CD4-positive, alpha-beta T cell treated with Interferon gamma for 1 hour (primary cell): ENCODE results near the gene LIN54.
"Not testable (repeated sequence)": the region's sequence is repeated elsewhere in the genome, so short reads cannot be mapped to it uniquely, and the experiment has no call there.

Experiments used
- DNase-seq: peaks from one replicate; pipeline ENCODE4 v3.0.0-alpha.2; 2020

The LIN54 gene

GRCh38 chr4:83011689-83012199 is 1.1 kb upstream of the LIN54 start:
- DNase-seq: no peak

- DNase-seq: no peak
These were observed 507 bp downstream of the LIN54 start for GRCh38 chr4:83010111-83010521.

GRCh38 chr4:83009529-83009928 is 1.1 kb downstream of the LIN54 start:
- DNase-seq: no peak

- not testable (repeated sequence) for DNase-seq
These were observed 7.4 kb downstream of the LIN54 start for GRCh38 chr4:83003044-83003791.

GRCh38 chr4:83002329-83002728 is 8.3 kb downstream of the LIN54 start:
- DNase-seq: no peak

GRCh38 chr4:82998898-82999297 is 11.7 kb downstream of the LIN54 start:
- DNase-seq: no peak

- no peak for DNase-seq
These were observed 15.8 kb downstream of the LIN54 start for GRCh38 chr4:82994834-82995233.

- no peak for DNase-seq
These were observed 20.8 kb downstream of the LIN54 start for GRCh38 chr4:82989575-82990429.

- DNase-seq: no peak
These were observed 22.2 kb downstream of the LIN54 start for GRCh38 chr4:82988323-82988832.

- DNase-seq: not testable (repeated sequence)
These were observed 23.1 kb downstream of the LIN54 start for GRCh38 chr4:82987519-82987918.

GRCh38 chr4:82984459-82984858 is 26.2 kb downstream of the LIN54 start:
- no peak for DNase-seq

GRCh38 chr4:82983444-82983843 is 27.2 kb downstream of the LIN54 start:
- no peak for DNase-seq

GRCh38 chr4:82981138-82981537 is 29.5 kb downstream of the LIN54 start:
- no peak for DNase-seq

GRCh38 chr4:82975792-82976191 is 34.8 kb downstream of the LIN54 start:
- no peak for DNase-seq

GRCh38 chr4:82969414-82969813 is 41.2 kb downstream of the LIN54 start:
- no peak for DNase-seq

GRCh38 chr4:82968972-82969371 is 41.7 kb downstream of the LIN54 start:
- DNase-seq: no peak

GRCh38 chr4:82965763-82966162 is 44.9 kb downstream of the LIN54 start:
- no peak for DNase-seq

GRCh38 chr4:82957045-82957444 is 53.6 kb downstream of the LIN54 start:
- no peak for DNase-seq

GRCh38 chr4:82954212-82954611 is 56.4 kb downstream of the LIN54 start:
- no peak for DNase-seq

- DNase-seq: no peak
These were observed 59.4 kb downstream of the LIN54 start for GRCh38 chr4:82951196-82951595.

- no peak for DNase-seq
These were observed 61.9 kb downstream of the LIN54 start for GRCh38 chr4:82948647-82949204.

GRCh38 chr4:82947498-82947897 is 63.1 kb downstream of the LIN54 start:
- DNase-seq: no peak

- no peak for DNase-seq
These were observed 71.2 kb downstream of the LIN54 start for GRCh38 chr4:82939414-82939813.
